Left lung (tissue), 10 donors: Measurements from ENCODE around the gene GRIP2. TPM values are rescaled to one million over a fixed set of nuclear protein-coding genes. Genes with fewer than 3 reads are reported as not detected.

Source experiments
- ATAC-seq: fragments of 200-7000 bp; cut with Tn5 transposase; one replicate; pipeline ENCODE4 v1.9.1; 2020; ENCODE audit warnings: moderate library complexity
- DNase-seq, 4 donors: peaks; one replicate each; pipeline ENCODE4 v3.0.0-alpha.2; 2013 to 2020
- H3K27ac ChIP-seq, 2 donors: fragments of 200-600 bp; sonication (generic) in 1 of 2; one replicate each; pipeline versions ENCODE4 v1.5.0 to v1.8.0; 2020 to 2021
- H3K27me3 ChIP-seq, 2 donors: fragments of 200-600 bp; sonication (generic) in 1 of 2; one replicate each; pipeline versions ENCODE4 v1.5.0 to v1.8.0; 2020 to 2021
- H3K36me3 ChIP-seq, 2 donors: fragments of 200-600 bp; sonication (generic) in 1 of 2; one replicate each; pipeline versions ENCODE4 v1.5.0 to v1.8.0; 2020 to 2021
- H3K4me1 ChIP-seq, 2 donors: fragments of 200-600 bp; one replicate each; pipeline ENCODE4 v1.8.0; 2021
- H3K4me3 ChIP-seq, 2 donors: fragments of 200-600 bp; sonication (generic) in 1 of 2; one replicate each; pipeline versions ENCODE4 v1.5.0 to v1.8.0; 2020 to 2021; ENCODE audit warnings: mild to moderate bottlenecking in 1 of 2
- H3K9me3 ChIP-seq, 2 donors: fragments of 200-600 bp; sonication (generic) in 1 of 2; one replicate each; pipeline versions ENCODE4 v1.5.0 to v1.8.0; 2020 to 2021
- intact Hi-C, 2 donors: fragments of 100-400 bp; cut with DNase I; formaldehyde crosslinking; loops; one replicate each; pipeline versions ENCODE4 v1.11.2 to v1.14.2; 2022
- polyA plus RNA-seq, 6 donors: library from polyadenylated mRNA; unstranded; fragments of 120-200 nt; gene quantifications; one replicate each; pipeline ENCODE4 v1.2.1, GENCODE V29; 2013; ENCODE audit not compliant: insufficient read length in 6 of 6
- total RNA-seq, 2 donors: library from RNA; stranded (reverse); fragmentation: NEBNext Ultra II Directional; extraction: Animal tissue kit (Norgen Biotek cat#: 25700); gene quantifications; one replicate each; pipeline ENCODE4 v1.2.1, GENCODE V29; 2021
- TF ChIP-seq, protein P1 (sequence below), 2 donors: fragments of 200-600 bp; sonication (generic) in 1 of 2; IDR thresholded peaks; one replicate each; pipeline versions ENCODE4 v1.5.0 to v1.8.0; 2021; ENCODE audit warnings: antibody characterized with exemption in 2 of 2
- donor health status: DM: no; HTN: yes; CAD: no.
- donor health status: DM: no; HTN: no; CAD: no.

Gene GRIP2
- total and polyA plus RNA-seq, 8 donors, result 0.31 to 1.9 (median 1.1) TPM

DNA sequence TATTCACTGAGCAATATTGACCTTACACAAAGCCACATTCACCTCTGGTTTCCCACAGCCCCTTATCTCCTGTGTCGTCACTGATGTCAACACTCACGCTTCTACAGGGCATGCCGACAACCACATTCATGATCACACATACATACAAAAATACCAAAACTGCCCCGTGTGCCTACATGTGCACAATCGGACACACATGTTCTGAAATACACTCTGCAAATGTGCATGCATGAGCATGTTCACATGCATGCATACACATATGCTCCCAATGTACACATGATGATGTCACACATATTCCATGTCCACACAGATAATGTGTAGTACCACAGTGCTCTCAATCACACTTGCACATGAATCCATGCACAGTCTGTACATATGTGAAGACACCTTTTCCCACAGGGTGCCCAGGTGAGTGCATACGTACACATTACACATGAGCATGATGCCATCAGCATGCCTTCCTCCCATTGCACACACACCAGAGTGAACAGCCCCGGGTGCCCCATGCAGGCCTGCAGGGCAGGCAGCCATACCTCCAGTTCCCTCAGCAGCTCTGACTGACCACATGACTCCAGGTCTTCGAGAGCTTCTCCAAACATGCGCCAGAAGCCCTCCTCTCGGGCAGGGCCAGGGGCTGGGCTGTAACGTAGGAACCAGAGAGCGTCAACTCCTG is 37.0 kb downstream of the GRIP2 start:
- Histone ChIP-seq H3K27me3 (no peaks in the 10 kb centered on the region), H3K4me3 (no peak overlapping the region), H3K4me1 (no peaks in the 10 kb centered on the region), H3K36me3 (no peaks in the 10 kb centered on the region), H3K9me3 (peaks cover 0 to 21% of the 10 kb centered on the region in 2 donors), H3K27ac (no peak overlapping the region)
- TF ChIP-seq, protein P1, sequence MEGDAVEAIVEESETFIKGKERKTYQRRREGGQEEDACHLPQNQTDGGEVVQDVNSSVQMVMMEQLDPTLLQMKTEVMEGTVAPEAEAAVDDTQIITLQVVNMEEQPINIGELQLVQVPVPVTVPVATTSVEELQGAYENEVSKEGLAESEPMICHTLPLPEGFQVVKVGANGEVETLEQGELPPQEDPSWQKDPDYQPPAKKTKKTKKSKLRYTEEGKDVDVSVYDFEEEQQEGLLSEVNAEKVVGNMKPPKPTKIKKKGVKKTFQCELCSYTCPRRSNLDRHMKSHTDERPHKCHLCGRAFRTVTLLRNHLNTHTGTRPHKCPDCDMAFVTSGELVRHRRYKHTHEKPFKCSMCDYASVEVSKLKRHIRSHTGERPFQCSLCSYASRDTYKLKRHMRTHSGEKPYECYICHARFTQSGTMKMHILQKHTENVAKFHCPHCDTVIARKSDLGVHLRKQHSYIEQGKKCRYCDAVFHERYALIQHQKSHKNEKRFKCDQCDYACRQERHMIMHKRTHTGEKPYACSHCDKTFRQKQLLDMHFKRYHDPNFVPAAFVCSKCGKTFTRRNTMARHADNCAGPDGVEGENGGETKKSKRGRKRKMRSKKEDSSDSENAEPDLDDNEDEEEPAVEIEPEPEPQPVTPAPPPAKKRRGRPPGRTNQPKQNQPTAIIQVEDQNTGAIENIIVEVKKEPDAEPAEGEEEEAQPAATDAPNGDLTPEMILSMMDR (IDR thresholded peaks at IDR 0.05), result no peak
- ATAC-seq (no peak), DNase-seq (no peak)
- intact Hi-C loops, result no loop called here

DNA sequence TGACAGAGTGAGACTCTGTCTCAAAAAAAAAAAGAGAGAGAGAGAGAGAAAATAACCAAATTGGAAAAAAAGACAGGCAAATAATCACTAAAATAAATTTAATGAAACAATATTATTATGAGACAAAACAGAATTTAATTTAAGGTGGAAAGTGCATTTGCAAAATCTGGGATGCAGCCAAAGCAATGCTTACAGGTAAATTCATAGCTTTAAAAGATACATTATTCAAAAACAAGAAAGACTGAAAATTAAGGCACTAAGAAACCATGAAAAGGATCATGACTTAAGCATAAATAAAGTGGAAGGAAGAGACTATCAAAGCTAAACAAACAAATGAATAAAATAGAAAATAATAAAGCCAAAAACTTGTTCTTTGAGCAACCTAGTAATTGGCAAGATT is 37.7 kb downstream of the GRIP2 start:
- no peak overlapping the region for H3K4me3 ChIP-seq
- H3K27me3 ChIP-seq, result no peaks in the 10 kb centered on the region
- ATAC-seq (no peak), DNase-seq (no peak)
- H3K4me1 ChIP-seq, result no peaks in the 10 kb centered on the region
- intact Hi-C loops, result no loop called here
- no peak overlapping the region for H3K27ac ChIP-seq
- TF ChIP-seq, protein P1 (IDR thresholded peaks at IDR 0.05), result no peak
- H3K36me3 ChIP-seq, result no peaks in the 10 kb centered on the region
- peaks cover 0 to 21% of the 10 kb centered on the region in 2 donors for H3K9me3 ChIP-seq

DNA sequence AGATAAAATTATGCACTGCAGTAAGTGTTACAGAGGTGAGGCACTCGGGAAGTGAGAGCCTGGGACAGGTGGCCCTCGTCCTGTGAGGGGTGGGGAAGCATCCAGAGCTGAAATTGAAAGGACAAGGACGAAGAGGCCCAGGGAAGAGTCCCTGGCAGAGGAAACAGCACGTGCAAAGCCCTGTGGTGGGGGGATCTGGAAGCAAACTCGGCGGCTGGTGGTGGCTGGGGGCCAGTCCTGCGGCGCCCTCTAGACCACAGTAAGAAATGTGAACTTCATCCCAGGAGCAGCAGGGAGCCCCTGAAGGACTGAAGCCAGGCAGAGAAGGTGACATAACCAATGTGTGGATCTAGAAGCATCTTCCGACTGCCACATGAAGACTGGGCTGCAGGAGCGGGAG is 42.8 kb downstream of the GRIP2 start:
- ATAC-seq (no peak), DNase-seq (no peak)
- Histone ChIP-seq H3K27ac (no peak overlapping the region), H3K36me3 (no peaks in the 10 kb centered on the region), H3K4me1 (no peaks in the 10 kb centered on the region), H3K4me3 (no peak overlapping the region), H3K27me3 (no peaks in the 10 kb centered on the region), H3K9me3 (peaks cover 0 to 12% of the 10 kb centered on the region in 2 donors)
- TF ChIP-seq, protein P1 (IDR thresholded peaks at IDR 0.05), result no peak
- intact Hi-C loops, result no loop called here

DNA sequence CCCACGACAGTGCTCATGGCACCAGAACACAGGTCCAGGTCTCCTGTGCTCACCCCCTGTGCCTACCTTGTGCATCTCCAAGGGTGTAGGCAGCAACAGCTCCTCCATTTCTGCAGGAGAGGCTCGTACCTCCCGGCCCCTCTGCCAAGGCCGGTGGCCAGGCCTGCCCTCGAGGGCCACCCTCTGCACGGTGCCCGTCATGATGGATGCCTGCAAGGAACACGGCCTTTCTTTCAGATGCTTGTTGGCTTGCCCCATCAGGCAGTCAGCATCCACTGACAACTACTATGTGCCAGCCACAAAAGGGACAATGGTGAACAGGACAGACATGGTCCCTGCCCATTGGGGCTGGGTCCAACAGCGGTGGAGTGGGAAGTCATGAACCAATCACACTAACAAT is 43.8 kb downstream of the GRIP2 start:
- no peak overlapping the region for H3K4me3 ChIP-seq
- peaks cover 0 to 3% of the 10 kb centered on the region in 2 donors for H3K9me3 ChIP-seq
- no peak for ATAC-seq
- DNase-seq, result no peak
- no peaks in the 10 kb centered on the region for H3K4me1 ChIP-seq
- no peaks in the 10 kb centered on the region for H3K27me3 ChIP-seq
- no peaks in the 10 kb centered on the region for H3K36me3 ChIP-seq
- intact Hi-C loops, result no loop called here
- TF ChIP-seq, protein P1 (IDR thresholded peaks at IDR 0.05), result no peak
- H3K27ac ChIP-seq, result no peak overlapping the region

DNA sequence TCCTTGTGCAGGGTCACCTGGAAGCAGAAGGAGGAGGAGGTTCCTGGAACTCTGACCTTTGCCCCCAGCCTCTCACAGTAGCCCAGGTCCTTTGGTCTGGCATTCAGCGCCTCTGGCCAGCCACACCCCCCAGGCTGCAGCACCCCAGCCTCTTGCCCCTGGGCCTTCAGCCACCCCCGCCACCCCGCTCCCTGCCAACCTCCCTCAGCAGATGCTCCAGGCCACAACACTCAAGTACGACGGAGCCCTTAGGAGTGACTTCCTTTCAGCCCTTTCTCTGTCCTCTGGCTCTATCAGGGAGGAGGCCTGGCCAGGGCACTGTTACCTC is 45.2 kb downstream of the GRIP2 start:
- TF ChIP-seq, protein P1 (IDR thresholded peaks at IDR 0.05), result no peak
- intact Hi-C loops, result no loop called here
- H3K27me3 ChIP-seq, result no peaks in the 10 kb centered on the region
- H3K4me1 ChIP-seq, result no peaks in the 10 kb centered on the region
- no peaks in the 10 kb centered on the region for H3K9me3 ChIP-seq
- DNase-seq (no peak), ATAC-seq (no peak)
- no peak overlapping the region for H3K27ac ChIP-seq
- H3K4me3 ChIP-seq, result no peak overlapping the region
- peaks cover 0 to 11% of the 10 kb centered on the region in 2 donors for H3K36me3 ChIP-seq
